Activated naive CD8-positive, alpha-beta T cell treated with anti-CD3 and anti-CD28 coated beads for 36 hours (primary cell): ENCODE measurements around the gene QSOX2. TPM values are rescaled to one million over a fixed set of nuclear protein-coding genes. Genes with fewer than 3 reads are reported as not detected.

ENCODE experiments used
- DNase-seq: peaks from one replicate; pipeline ENCODE4 v3.0.0; 2021
- H3K27ac Mint-ChIP-seq: one replicate; pipeline ENCODE4 v1.8.0; 2022; ENCODE audit warnings: mild to moderate bottlenecking, moderate library complexity, mixed read lengths
- H3K27me3 Mint-ChIP-seq: one replicate; pipeline ENCODE4 v1.8.0; 2022; ENCODE audit warnings: mild to moderate bottlenecking, mixed read lengths
- H3K36me3 Mint-ChIP-seq: one replicate; pipeline ENCODE4 v1.8.0; 2021; ENCODE audit warnings: mild to moderate bottlenecking, mixed read lengths
- H3K4me1 Mint-ChIP-seq: one replicate; pipeline ENCODE4 v1.8.0; 2021; ENCODE audit warnings: mixed read lengths
- H3K4me3 Mint-ChIP-seq: one replicate; pipeline ENCODE4 v1.8.0; 2022; ENCODE audit warnings: mild to moderate bottlenecking, moderate library complexity, mixed read lengths
- H3K9me3 Mint-ChIP-seq: one replicate; pipeline ENCODE4 v1.8.0; 2022; ENCODE audit warnings: mixed read lengths
- total RNA-seq, 2 experiments: library from RNA; stranded (reverse); gene quantifications; one replicate each; pipeline ENCODE4 v1.2.3, GENCODE V29; 2021

Gene QSOX2
- total RNA-seq, 2 experiments from 2014 or later, result 17.0 to 18.3 TPM

GRCh38 chr9:136262671-136263178 lies 17.1 kb upstream of the QSOX2 start:
- Mint-ChIP-seq H3K4me3 (no peak overlapping the region), H3K27me3 (no peaks in the 10 kb centered on the region), H3K27ac (no peak overlapping the region), H3K36me3 (no peaks in the 10 kb centered on the region), H3K9me3 (no peaks in the 10 kb centered on the region), H3K4me1 (peaks cover 2% of the 10 kb centered on the region)
- DNase-seq, result no peak

DNA sequence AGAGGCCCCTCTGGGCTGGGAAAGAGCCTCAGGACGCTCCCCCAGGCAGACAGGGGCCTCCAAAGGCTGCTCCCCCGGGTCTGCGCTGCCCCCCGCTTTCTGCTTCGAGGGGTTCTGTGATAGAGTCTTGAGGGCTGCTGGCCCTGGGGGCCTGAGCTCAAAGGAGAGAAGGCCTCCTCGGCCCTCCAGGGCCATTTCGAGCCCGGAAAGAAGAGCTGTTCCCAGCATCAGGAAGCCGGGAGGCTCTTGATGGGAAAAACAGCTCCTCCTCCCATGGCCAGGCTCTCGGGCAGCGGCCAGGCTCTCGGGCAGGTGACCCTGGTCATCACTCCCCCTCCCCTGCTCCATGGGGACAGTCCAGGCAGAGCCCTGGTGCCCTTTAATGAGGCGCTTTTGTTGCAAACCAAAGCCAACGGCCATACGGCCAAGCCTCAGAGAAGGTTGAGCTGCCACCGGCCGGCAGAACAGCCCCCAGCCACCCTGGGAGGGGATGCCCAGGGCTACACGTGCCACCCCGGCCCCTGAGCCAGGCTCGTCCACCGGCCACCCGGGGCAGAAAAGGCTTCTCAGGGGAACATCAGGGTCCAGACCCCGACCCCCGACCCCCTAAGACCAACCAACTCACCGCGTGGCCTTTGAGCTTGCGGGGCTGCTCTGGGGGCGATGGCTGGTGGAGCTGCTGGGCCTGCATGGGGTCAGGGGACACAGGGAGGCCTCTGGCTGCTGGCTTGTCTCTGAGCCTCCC lies 16.2 kb upstream of the QSOX2 start:
- Mint-ChIP-seq H3K27me3 (no peaks in the 10 kb centered on the region), H3K4me3 (no peak overlapping the region), H3K9me3 (no peaks in the 10 kb centered on the region), H3K27ac (no peak overlapping the region), H3K36me3 (no peaks in the 10 kb centered on the region), H3K4me1 (no peaks in the 10 kb centered on the region)
- DNase-seq, result no peak

- Mint-ChIP-seq H3K9me3 (no peaks in the 10 kb centered on the region), H3K4me3 (no peak overlapping the region), H3K27ac (no peak overlapping the region), H3K4me1 (no peaks in the 10 kb centered on the region), H3K27me3 (no peaks in the 10 kb centered on the region), H3K36me3 (no peaks in the 10 kb centered on the region)
- DNase-seq, result no peak
Measured at GRCh38 chr9:136260936-136261472, 15.4 kb upstream of the QSOX2 start.

GRCh38 chr9:136260521-136260920 lies 14.9 kb upstream of the QSOX2 start:
- H3K4me1 Mint-ChIP-seq, result no peaks in the 10 kb centered on the region

DNA sequence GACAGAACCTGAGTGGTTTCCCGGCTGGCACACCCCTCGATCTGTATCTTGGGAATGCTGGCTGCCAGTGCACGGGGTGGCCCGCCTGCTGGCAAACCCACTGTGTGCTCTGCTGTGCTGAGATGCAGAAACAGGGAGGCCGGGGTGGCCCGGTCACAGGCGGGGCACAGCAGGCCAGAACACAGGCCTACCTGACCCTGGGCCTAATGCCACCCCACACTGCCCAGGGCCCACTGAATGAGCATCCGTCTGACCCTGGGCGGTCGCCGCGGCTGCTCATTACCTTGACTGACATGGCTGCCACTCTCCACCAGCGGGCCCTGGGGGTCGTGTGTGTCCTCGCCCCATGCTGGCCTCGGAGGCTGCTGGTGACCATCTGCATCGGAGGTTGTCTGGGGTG lies 14.2 kb upstream of the QSOX2 start:
- no peaks in the 10 kb centered on the region for H3K27me3 Mint-ChIP-seq
- H3K9me3 Mint-ChIP-seq, result no peaks in the 10 kb centered on the region
- DNase-seq, result no peak
- H3K4me3 Mint-ChIP-seq, result no peak overlapping the region
- no peaks in the 10 kb centered on the region for H3K36me3 Mint-ChIP-seq
- no peaks in the 10 kb centered on the region for H3K4me1 Mint-ChIP-seq
- no peak overlapping the region for H3K27ac Mint-ChIP-seq

More at GRCh38 chr9:136260521-136260920, 14.9 kb upstream of the QSOX2 start:
- Mint-ChIP-seq H3K9me3 (no peaks in the 10 kb centered on the region), H3K4me3 (no peak overlapping the region), H3K27ac (no peak overlapping the region), H3K36me3 (no peaks in the 10 kb centered on the region), H3K27me3 (no peaks in the 10 kb centered on the region)
- DNase-seq, result no peak

DNA sequence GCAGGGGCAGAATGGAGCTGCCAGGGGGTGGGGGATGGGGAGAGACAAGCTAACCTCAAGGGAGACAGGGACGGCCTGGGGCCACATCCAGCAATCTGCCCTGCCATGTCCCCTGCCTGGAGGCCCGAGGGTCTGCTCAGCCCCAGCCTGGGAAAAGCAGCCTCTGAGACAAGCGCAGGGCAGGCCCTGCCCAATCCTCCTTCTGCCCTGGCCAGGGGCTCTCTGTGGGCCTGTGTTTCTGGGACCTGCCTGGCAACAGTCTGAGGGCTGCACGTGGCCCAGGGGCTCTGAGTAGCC lies 13.9 kb upstream of the QSOX2 start:
- DNase-seq, result no peak
- Mint-ChIP-seq H3K4me1 (no peaks in the 10 kb centered on the region), H3K4me3 (no peak overlapping the region), H3K27me3 (no peaks in the 10 kb centered on the region), H3K9me3 (no peaks in the 10 kb centered on the region), H3K27ac (no peak overlapping the region), H3K36me3 (no peaks in the 10 kb centered on the region)

DNA sequence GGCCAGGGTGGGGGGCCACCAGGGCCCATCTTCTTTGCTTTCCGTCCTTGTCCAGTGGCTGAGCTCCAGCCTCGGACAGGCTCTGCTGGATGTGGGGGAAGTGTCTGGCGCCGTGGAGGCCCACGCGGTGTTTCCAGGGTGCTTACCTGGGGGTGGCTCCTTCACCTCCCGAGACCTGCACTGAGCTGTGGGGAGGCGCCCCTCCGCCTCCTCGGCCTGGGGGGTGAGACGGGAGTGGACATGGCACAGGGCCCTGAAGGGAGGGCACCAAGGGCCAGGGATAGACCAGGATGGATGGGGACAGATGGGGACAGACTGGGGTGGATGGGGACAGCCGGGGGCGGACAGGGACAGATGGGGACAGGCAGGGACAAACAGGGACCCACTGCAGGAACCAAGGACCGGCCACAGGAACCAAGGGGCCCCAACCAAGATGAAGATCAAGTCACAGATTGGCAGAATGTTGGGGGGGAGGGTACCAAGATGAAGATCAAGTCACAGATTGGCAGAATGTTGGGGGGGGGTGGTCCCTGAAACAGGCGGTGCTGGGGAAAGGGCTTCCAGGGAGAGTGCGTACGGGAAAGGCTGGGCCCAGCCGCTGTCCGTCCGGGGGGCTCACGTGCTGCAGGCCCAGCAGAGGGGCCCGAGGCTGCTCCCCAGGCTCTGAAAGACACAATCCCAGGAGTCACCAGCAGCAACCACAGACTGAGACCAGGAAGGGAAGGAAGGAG lies 13.3 kb upstream of the QSOX2 start:
- H3K9me3 Mint-ChIP-seq, result no peaks in the 10 kb centered on the region
- no peak overlapping the region for H3K4me3 Mint-ChIP-seq
- no peaks in the 10 kb centered on the region for H3K27me3 Mint-ChIP-seq
- H3K36me3 Mint-ChIP-seq, result no peaks in the 10 kb centered on the region
- DNase-seq, result no peak
- H3K4me1 Mint-ChIP-seq, result no peaks in the 10 kb centered on the region
- no peak overlapping the region for H3K27ac Mint-ChIP-seq

DNA sequence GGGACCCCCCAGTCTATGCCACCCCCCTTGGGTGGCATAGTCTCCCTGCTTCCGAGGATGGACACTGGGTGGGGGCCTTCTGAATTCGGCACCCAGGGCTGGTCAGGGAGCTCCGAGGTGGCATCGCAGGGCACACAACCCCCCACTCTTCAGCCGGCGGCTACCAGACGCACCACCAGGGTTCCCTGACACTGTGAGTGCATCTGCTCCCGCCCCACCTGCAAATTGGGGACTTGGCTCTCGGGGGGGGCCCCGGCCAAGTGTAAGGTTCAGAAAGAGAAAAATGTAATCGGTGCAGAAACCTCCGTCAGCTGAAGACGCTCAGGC lies 12.7 kb upstream of the QSOX2 start:
- no peaks in the 10 kb centered on the region for H3K36me3 Mint-ChIP-seq
- H3K27ac Mint-ChIP-seq, result no peak overlapping the region
- H3K4me3 Mint-ChIP-seq, result no peak overlapping the region
- DNase-seq, result no peak
- no peaks in the 10 kb centered on the region for H3K27me3 Mint-ChIP-seq
- no peaks in the 10 kb centered on the region for H3K9me3 Mint-ChIP-seq
- no peaks in the 10 kb centered on the region for H3K4me1 Mint-ChIP-seq

GRCh38 chr9:136257381-136258298 lies 12.0 kb upstream of the QSOX2 start:
- H3K36me3 Mint-ChIP-seq, result no peaks in the 10 kb centered on the region
- H3K27ac Mint-ChIP-seq, result no peak overlapping the region
- DNase-seq, result no peak
- H3K27me3 Mint-ChIP-seq, result no peaks in the 10 kb centered on the region
- H3K9me3 Mint-ChIP-seq, result no peaks in the 10 kb centered on the region
- H3K4me3 Mint-ChIP-seq, result no peak overlapping the region
- H3K4me1 Mint-ChIP-seq, result no peaks in the 10 kb centered on the region

- Mint-ChIP-seq H3K4me1 (no peaks in the 10 kb centered on the region), H3K27ac (no peak overlapping the region), H3K4me3 (no peak overlapping the region), H3K9me3 (no peaks in the 10 kb centered on the region), H3K27me3 (no peaks in the 10 kb centered on the region), H3K36me3 (no peaks in the 10 kb centered on the region)
- DNase-seq, result no peak
Measured at GRCh38 chr9:136255896-136256890, 10.6 kb upstream of the QSOX2 start.

- Mint-ChIP-seq H3K4me3 (no peak overlapping the region), H3K4me1 (no peaks in the 10 kb centered on the region), H3K27ac (no peak overlapping the region), H3K36me3 (no peaks in the 10 kb centered on the region), H3K27me3 (no peaks in the 10 kb centered on the region), H3K9me3 (no peaks in the 10 kb centered on the region)
- no peak for DNase-seq
Measured at GRCh38 chr9:136255166-136255538, 9.5 kb upstream of the QSOX2 start.

GRCh38 chr9:136254381-136255165 lies 9.0 kb upstream of the QSOX2 start:
- Mint-ChIP-seq H3K4me1 (no peaks in the 10 kb centered on the region), H3K4me3 (no peak overlapping the region), H3K9me3 (no peaks in the 10 kb centered on the region), H3K27ac (no peak overlapping the region), H3K36me3 (no peaks in the 10 kb centered on the region), H3K27me3 (no peaks in the 10 kb centered on the region)
- no peak for DNase-seq

DNA sequence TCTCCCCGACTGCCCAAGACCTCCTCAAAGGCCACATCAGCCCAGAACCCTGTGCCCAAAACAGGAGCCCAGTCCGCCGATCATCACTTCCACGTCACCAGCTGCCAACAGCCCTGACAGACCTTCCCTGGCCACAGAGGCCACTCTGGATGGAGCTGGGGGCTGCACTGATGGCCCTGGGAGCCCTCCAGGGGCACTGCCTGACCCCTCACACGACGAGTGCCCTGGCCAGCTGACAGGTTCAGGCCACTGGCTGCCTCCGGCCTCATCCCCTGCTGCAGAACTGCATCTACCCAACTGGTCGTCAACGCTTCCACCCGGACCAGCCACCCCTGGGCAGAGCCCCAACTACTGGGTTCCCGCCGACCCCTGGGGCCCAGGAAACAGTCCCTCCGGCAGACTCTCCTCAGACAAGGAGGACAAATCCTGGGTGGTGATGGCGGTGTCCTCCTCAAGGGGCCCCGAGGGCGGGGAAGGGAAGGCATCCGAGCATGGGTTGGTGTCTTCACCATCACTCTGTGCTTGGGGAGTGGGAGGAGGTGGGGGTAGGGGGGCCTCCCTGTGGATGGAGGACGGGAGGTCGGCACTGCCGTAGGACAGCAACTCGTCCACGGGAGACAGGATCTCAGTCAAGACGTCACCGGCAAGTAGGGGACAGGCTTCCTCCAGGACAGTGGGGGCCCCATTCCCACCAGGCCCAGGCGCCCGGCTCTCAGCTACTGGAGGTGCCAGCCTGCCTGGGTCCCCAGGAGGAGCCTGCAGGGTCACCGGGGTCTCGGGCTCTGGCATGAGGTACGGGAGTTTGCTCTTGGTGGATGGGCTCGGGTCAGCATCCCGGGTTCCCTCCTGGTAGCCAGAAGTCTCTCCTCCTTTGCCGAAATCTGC lies 7.9 kb upstream of the QSOX2 start:
- Mint-ChIP-seq H3K36me3 (no peaks in the 10 kb centered on the region), H3K9me3 (no peaks in the 10 kb centered on the region), H3K4me1 (no peaks in the 10 kb centered on the region), H3K4me3 (no peak overlapping the region), H3K27ac (no peak overlapping the region), H3K27me3 (no peaks in the 10 kb centered on the region)
- no peak for DNase-seq
